Activated T-helper 1 cell treated with anti-CD3 and anti-CD28 coated beads, Interleukin-2, amount 50 U/mL, for 16 hours (primary cell): Measurements from ENCODE around the gene EPS15.
"Not testable (repeated sequence)": the region's sequence is repeated elsewhere in the genome, so short reads cannot be mapped to it uniquely, and the experiment has no call there.

Source experiments
- DNase-seq, 2 donors: peaks; one replicate each; pipeline ENCODE4 v3.0.0-alpha.2; 2020; ENCODE audit warnings: low read depth in 1 of 2, low spot score in 1 of 2

Gene EPS15

DNA sequence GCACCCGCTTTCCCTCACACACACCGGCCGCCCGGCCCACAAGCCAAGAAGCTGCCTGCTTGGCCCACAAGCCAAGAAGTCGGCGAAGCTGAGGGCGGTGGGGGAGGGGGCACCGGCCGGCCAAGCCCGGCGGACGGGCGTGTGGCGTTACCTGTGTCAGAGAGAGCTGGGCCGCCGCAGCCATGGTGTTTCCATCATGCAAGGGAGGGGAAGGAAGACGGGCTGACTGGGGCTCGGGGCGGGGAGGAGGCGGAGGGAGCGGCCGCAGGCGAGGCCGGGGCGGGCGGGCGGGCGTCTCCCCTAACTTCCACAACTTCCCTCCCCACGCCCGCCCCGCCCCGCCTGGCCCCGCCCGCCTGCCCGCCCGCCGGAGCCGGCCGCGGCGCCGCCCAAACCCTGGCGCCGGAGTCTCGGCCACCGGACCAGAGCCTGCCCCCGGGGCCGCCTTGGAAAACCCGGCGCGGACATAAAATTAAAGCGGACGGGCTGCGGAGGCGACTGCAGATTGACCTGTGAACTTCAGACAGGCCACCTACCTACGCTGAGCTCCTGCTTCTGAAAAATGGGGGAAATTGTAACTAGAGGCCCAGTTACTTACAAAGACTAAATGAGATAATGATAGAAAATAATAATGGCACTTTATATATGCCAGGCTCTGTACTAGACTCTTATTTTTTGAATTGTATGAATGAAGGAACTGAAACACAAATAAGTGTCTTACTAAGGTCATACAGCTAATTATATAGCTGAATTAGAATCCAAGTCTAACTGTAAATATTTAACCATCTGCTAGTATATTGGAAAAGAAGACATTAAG lies at the start of gene EPS15:
EPS15 (minus strand) TSS at position 219 of the 817 bp plus-strand sequence; CDS start at position 184, 35 bp downstream.
- peak; percentile 71 to 81 for DNase-seq

DNA sequence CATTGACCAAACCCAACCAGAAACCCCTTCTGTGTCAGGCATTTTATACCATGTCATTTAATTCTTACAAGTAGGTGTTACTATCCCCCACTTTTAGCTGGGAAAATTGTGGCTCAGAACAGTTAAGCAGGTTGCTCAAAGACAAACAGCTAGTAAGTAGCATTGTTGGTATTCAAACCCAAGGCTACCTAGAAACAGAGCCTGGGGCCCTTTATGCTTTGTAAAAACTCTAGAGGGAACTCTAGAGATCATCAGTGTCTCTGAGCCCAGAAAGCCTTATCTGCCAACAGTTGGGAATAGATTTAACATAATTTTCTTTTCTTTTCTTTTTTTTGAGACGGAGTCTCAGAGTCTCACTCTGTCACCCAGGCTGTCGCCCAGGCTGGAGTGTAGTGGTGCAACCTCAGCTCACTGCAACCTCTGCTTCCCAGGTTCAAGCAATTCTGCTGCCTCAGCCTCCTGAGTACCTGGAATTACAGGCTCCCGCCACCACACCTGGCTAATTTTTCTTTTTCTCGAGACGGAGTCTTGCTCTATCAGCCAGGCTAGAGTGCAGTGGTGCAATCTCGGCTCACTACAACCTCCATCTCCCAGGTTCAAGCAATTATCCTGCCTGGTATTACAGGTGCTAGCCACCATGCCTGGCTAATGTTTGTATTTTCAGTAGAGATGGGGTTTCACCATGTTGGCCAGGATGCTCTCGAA lies 49.3 kb upstream of the EPS15 start:
- no peak for DNase-seq

DNA sequence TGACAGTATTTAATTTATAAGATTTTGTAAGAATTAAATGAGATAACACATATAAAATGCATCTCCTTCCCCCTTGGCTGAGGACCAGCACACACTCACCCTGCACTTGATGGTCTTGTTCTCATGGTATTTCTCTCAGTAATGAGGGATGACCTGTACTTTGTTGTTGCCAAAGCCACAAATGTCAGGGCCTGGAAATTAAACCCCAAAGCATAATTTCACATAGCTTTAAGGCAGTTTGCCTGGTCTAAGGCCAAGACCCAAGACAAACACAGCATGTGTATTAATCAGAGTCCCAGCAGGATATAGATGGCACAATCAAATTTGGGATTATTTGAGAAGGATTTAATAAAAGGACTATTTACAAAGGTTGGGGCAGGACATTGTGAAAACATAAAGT lies 48.6 kb upstream of the EPS15 start:
- DNase-seq, result no peak

DNA sequence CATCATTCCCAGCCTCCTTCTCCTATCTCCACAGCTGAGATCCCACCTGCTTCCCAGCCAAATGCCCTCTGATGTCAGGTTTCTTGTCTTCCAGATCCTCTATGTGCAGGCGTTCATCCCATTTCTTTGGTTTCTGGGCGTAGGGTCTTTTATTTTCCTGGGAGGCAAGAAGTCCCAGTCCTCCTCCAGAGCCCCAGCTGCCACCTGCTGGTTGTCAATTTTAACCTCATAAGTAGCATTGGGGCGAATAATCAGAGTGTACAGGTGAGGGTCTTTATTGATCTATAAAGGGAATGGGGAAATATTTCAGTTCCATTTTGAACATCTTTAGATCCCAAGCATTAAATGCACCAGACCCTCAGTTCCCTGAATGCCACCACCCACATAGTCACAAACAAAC lies 47.2 kb upstream of the EPS15 start:
- DNase-seq, result no peak

DNA sequence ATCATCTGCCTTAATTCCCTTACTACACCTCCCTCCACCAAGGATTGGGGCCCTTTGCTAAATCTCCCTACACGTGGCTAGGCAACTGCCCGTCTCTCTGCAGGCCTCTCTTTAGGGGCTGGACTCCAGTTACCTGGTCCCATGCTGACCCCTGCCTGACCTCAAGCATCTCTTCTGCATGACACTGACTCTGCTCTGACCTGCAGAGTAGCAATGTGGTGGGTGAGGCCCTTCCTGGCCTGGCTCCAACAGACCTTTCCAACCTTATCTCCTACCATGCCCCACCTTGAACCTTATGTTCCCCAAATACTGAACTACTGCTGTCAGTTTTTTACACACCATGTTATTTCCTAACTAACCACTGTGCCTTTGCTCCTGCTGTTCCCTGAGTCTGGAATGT lies 45.9 kb upstream of the EPS15 start:
- DNase-seq, result no peak

DNA sequence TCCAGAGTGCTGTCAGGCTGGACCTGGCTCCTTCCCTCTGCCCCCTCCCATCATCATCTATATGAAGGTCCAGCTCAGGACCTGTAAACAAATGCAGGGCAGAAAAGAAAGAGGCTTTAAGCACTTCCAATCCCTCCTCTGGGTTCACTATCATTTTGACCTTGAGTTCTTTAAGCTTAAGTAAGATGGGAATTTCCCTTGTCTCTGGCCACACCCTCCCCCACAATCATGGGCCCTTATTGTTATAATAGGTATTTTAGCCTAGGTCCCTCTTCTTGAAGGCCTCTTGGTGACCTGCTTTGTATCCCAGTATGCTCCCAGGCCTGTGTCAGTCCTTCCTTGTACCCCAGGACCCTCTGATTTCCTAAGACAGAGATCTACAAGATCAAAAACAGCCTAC lies 45.1 kb upstream of the EPS15 start:
- DNase-seq, result no peak

DNA sequence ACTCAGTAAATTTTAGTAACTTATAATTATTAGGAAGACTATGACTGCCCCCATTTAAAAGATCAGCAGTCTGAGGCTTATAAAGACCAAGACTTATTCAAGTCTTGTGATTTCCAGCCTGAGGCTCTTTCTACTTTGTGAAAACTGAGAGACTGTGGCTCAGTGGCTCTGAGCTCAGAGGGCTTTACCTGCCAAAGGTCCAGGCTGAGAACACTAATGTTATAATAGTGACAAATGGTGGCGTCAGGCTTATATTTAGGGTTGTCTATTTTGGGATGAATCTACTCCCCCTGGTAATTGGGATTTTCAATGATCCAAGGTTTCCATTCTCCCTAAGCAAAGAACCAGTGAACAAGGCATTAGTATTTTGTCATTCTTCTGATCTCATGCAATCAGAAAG lies 42.6 kb upstream of the EPS15 start:
- no peak for DNase-seq

DNA sequence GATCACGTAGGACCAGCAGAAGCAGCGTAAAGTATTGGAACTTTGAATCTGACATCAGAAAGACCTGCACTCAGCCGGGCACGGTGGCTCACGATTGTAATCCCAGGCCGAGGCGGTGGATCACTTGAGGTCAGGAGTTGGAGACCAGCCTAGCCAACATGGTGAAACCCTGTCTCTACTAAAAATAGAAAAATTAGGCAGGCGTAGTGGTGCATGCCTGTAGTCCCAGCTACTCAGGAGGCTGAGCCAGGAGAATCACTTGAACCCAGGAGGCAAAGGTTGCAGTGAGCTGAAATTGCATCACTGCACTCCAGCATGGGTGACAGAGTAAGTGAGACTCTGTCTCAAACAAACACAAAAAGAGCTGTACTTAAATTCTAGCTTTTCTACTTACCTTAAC lies 41.8 kb upstream of the EPS15 start:
- not testable (repeated sequence) for DNase-seq

DNA sequence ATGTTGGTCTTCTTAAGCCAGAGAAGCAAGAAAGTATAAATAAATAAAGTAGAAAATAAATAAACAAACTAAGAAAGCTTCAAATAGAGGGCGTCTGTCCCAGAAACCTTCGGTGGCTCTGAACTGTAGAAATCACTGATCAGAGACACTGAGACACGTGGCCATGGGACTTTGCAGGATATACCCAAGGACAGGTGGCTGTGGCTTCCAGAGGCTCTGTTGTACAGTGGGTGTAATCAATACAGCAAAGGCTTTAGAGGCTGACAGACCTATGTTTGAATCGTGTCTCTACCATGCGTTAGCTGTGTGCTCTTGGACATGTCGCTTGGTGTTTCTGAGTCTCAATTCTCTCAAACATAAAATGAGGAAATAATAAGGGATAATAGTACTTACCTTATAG lies 41.0 kb upstream of the EPS15 start:
- DNase-seq, result no peak

DNA sequence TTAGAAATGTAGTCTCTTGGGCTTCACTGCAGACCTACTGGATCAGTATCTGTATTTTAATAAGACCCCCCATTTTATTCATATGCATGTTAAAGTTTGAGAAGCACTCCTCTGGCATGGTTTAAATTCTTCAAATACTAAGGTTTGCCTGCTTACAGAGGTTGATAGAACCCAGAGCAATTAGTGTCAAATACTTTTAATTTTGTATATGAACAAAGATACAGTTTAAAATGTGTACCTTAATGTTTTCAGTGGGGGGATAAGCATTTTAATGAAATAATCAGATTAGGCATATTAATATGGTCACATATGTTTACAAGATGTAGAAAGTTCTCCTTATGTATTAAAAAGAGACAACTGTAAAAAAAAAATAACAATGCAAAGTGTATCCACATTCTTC lies 40.4 kb upstream of the EPS15 start:
- no peak for DNase-seq

DNA sequence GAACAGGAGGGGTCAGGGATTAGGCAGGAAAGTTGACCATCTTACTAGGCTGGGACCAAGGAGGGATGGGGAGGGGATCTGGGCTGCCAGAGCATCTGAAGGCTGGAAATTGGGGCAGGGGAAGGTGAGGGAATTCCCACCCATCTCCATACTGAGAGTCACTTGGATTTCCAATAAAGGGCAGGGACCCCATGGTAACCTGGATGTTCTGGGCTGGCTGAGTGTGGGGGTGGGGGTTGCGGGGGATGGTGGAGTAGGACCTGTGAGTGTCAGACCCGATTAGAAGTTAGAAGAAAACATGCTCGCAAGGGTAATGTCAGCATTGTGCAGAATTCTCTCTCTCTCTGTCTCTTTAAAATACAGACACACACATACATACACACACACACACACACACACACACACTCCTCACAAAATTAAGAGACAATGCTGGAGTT lies 40.0 kb upstream of the EPS15 start:
- DNase-seq, result no peak

DNA sequence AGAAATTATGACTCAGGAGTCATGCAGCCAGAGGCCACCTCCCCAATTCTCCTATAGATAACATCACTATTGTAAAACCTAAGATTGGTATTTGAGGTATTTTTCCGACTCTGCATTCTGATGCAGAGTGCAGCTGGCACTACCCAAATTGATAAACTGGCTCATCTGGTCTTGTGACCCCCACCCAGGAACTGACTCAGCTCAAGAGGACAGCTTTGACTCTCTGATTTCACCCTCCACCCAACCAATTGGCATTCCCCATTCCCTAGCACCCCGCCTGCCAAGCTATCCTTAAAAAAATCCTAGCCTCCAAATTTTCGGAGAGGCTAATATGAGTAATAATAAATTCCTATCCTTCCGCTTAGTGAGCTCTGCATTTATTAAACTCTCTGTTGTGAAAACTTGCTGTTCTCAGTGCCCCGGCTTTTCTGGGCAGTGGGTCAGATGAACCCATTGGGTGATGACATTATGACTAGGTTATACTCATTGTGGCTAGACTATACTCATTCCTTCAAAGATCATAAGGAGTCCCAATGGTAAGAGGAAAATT lies 39.4 kb upstream of the EPS15 start:
- DNase-seq, result no peak

DNA sequence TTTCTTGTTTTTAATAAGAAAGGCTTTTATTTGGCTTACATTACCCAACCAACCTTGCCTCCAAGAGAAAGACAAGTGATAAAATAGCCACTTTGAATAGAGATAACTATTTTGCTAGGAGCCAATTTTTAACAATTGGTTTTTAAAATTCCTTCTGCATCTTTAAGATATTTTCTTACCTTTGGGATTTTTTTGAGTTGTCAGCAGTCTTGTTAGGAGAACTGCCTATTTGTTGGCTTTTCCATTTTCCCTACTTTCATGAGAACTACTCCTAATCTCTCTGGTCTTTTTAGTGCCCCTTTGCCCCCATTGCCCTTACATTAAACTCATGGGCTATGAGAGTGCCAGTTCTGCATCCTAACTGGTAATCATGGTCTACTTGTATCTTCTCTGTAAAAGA lies 38.1 kb upstream of the EPS15 start:
- no peak for DNase-seq

DNA sequence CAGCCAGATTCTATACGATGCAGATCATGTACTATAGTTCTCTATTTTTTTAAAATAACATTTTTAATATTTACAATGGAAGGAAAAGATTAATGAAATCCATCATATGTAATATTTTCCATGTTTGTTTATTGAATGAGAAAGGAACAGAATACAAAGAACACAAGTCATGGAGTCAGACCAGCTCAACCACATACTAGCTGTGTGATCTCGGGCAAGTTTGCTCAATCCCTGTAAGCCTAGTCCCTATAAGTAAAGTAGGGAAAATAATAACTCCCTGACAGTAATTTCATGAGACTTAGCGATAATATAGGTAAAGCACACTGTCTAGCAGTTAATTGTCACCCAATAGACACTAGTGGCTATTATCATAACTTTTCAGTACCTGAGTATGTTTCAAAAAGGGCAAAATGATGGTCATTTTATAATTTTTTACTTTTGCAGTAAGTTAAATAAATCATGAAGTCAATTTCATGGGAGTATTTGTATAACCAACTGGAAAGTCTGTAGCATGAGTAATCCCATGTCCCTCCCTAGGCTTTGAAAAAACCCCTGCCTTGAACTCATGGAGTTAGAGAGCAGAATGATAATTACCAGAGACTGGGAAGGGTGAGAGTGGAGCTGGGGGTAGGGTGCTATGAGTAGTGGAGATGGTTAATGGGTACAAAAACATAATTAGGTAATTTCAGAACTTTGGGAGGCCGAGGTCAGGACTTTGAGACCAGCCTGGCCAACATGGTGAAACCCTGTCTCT lies 37.0 kb upstream of the EPS15 start:
- DNase-seq, result no peak

DNA sequence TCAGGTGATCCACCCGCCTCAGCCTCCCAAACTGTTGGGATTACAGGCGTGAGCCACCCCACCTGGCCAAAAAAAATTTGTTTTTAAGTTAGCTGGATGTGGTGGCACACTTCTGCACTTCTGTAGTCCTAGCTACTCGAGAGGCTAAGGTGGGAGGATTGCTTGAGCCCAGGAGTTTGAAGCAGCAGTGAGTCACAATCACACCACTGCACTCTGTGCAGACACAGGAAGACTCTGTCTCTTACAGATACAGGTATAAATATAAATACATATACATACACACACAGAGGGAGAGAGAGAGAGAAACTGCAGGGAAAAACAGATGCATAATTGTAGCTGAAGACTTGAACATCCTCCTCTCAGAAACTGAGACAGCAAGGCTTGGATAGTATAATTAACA lies 34.8 kb upstream of the EPS15 start:
- DNase-seq, result no peak

DNA sequence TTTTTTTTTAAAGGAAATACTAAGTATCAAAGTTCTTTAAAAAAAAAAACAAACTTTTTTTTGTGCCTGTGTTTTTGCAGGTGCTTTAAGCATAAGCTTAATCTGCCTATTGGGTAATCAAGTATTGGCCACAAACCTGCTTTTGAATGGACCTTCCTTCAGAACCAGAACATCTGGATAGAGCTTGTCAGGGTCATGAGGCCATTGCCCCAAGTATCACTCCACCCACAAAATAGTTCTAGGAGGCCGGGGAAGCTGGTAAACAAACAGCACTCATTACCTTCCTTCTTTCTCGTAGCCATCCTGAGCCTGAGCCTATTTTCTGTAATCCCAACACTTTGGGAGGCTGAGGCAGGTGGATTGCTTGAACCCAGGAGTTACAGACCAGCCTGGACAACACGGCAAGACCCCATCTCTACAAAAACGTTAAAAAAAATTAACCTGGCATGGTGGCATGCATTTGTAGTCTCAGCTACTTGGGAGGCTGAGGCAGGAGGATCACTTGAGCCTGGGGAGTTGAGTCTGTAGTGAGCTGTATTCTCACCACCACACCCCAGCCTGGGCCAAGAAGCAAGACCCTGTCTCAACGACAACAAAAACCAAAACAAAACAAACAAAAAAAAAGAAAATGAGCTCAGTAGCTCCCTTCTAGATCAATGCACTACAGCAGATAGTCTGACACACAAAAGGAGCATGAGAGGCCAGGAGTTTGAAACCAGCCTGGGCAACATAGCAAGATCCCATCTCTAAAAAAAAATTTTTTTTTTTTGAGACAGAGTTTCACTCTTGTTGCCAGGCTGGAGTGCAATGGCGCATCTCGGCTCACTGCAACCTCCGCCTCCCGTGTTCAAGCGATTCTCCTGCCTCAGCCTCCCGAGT lies 34.1 kb upstream of the EPS15 start:
- DNase-seq, result no peak

DNA sequence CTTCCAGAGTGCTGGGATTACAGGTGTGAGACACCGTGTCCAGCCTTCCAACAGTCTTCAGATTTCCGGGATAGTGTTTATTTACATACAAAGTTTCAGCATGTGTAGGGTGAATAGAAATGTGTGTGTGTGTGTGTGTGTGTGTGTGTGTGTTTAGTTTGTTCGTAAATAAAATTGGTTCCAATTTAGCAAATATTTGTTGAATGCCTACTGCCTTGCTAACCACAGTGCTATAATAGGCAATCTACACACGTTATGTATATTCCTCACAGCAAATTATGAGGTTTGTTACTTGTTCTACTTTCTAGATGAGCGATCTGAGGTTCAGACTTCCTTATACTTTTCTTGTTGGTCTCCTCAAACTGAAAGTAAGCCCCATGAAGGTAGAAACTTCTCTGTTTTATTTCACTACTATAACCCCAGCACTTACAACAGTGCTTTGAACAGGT lies 32.8 kb upstream of the EPS15 start:
- no peak for DNase-seq

DNA sequence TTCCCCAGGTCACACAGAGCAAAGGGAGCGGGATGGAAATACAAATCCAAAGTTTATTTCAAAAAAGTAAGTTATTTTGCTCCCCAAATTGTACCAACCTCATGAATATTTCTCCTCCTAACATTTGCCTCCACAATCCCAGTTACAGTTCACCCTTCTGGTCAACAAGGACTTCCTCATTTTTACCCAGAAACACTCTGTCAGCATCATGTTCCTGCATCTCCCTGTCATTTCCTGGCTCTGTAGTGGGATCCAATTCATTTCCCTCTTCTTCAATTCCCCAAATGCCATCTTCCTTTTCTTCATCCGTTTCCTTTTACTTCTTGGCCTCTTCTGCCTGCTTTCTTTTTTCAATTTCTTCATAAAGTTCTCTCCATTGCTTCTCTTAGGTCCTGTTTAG lies 32.0 kb upstream of the EPS15 start:
- no peak for DNase-seq

DNA sequence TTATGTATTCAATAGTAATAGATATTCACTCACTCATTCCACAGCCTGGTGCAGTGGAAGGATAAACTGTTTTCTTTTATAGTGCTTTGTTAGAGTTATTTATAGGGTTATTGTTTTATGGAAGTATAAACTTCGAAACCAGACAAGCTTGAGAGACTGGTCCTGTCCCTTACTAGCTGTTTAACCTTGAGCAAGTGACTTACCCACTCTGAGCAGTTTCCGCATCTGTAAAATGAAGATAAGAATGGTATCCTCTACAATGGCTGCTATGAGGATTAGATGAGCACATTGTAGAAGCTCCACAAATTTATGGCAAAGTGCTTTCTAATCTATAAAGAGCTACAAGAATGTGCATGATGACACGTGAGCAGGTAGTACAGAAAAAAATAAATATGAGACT lies 30.8 kb upstream of the EPS15 start:
- no peak for DNase-seq

DNA sequence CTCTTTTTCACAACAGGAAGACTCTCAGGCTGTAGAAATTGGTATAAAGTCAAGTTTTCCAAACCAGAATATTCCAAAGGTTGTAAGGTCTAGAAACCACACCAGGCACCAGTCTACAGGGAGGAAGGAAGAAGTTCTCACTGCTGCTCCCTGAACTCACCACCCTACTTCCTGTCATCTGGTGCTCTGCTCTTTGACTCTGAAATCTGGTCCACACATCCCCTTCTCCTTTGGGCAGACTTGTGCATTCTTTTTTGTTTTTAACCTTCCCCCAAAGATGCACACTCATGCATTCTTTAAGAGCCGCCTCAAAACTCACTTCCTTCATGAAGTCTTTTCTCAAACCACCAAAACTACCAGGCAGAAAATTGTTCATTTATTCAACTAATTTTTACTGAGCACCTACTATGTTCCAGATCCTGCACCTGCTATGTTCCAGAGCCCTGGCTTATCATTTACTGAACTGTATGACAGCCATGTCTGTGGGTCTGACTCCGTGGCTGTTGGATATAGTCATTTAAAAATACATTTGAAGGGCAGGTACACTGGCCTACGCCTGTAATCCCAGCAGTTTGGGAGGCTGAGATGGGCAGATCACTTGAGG lies 30.1 kb upstream of the EPS15 start:
- DNase-seq, result no peak
